Camera-type eye (tissue), 1 donor: Measurements from ENCODE around the gene TUBE1. TPM values are rescaled to one million over a fixed set of nuclear protein-coding genes. Genes with fewer than 3 reads are reported as not detected.

Experiments
- total RNA-seq: library from RNA; depleted of rRNA; stranded (reverse); fragments of >200 nt; gene quantifications from one replicate; pipeline ENCODE4 v1.2.3, GENCODE V29; 2014

TUBE1 gene, protein sequence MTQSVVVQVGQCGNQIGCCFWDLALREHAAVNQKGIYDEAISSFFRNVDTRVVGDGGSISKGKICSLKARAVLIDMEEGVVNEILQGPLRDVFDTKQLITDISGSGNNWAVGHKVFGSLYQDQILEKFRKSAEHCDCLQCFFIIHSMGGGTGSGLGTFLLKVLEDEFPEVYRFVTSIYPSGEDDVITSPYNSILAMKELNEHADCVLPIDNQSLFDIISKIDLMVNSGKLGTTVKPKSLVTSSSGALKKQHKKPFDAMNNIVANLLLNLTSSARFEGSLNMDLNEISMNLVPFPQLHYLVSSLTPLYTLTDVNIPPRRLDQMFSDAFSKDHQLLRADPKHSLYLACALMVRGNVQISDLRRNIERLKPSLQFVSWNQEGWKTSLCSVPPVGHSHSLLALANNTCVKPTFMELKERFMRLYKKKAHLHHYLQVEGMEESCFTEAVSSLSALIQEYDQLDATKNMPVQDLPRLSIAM
- total RNA-seq: 84.7 TPM

GRCh38 chr6:112087136-112087911 is at the start of gene TUBE1, which contains the start of gene FAM229B:
Gene TUBE1, minus strand, starts transcription at chr6:112087482. Its CDS starts 48 bp downstream, at chr6:112087434.
Gene FAM229B, plus strand, starts transcription at chr6:112087591. Its CDS starts 11,693 bp downstream, at chr6:112099284.

GRCh38 chr6:112054001-112054400 is 33.3 kb downstream of the TUBE1 start, which contains the start of gene CCN6:
Gene CCN6, plus strand, starts transcription at chr6:112054104. Its CDS starts 254 bp downstream, at chr6:112054358.

Other genes with a start within 250 kb of the TUBE1 start
- gene FYN, start 214.0 kb downstream of the TUBE1 start, total RNA-seq: 225 TPM
- gene CCN6, start 33.4 kb downstream of the TUBE1 start, total RNA-seq: not detected
- gene FAM229B, start 109 bp upstream of the TUBE1 start, total RNA-seq: 26.5 TPM
- 166 TPM for gene LAMA4, start 167.1 kb upstream of the TUBE1 start, total RNA-seq